ENCODE measurements around the gene SYNGR3. TPM values are rescaled to one million over a fixed set of nuclear protein-coding genes. Genes with fewer than 3 reads are reported as not detected.

Gene SYNGR3
- polyA plus RNA-seq, 1 donor from 2014 or later, result 61.0 TPM

- H3K9me3 ChIP-seq (ENCODE audit: low read length), result no peaks in the 10 kb centered on the region
- H3K9me2 ChIP-seq (ENCODE audit: insufficient read depth, low read length), result no peaks in the 10 kb centered on the region
- H3K27me3 ChIP-seq (ENCODE audit: insufficient read depth, low read depth, low read length), result no peaks in the 10 kb centered on the region
- no peak overlapping the region for H3K4me3 ChIP-seq (ENCODE audit: low read length)
- H3K36me3 ChIP-seq (ENCODE audit: insufficient read depth, low read length), result no peaks in the 10 kb centered on the region
- no peak for TF ChIP-seq EP300 (conservative IDR thresholded peaks at IDR 0.05; ENCODE audit: poor library complexity, severe bottlenecking)
- TF ChIP-seq SMC3 (conservative IDR thresholded peaks at IDR 0.05; ENCODE audit: poor library complexity), result no peak
- no peak for TF ChIP-seq EZH2 (IDR thresholded peaks at IDR 0.05; ENCODE audit: borderline replicate concordance, insufficient read depth, low read length, poor library complexity, severe bottlenecking)
- TF ChIP-seq CTCF (IDR thresholded peaks at IDR 0.05; ENCODE audit: poor library complexity, severe bottlenecking), result no peak
- no peak for TF ChIP-seq MXI1 (conservative IDR thresholded peaks at IDR 0.05; ENCODE audit: poor library complexity, severe bottlenecking)
- TF ChIP-seq REST (IDR thresholded peaks at IDR 0.05; ENCODE audit: borderline replicate concordance), result no peak
- TF ChIP-seq POLR2AphosphoS5 (IDR thresholded peaks at IDR 0.05), result no peak
- TF ChIP-seq TAF1 (IDR thresholded peaks at IDR 0.05; ENCODE audit: low read depth), result no peak
- no peak for TF ChIP-seq RAD21 (conservative IDR thresholded peaks at IDR 0.05)
- no peak overlapping the region for H3K9ac ChIP-seq (ENCODE audit: low read length)
- peaks cover 23% of the 10 kb centered on the region for H3K79me2 ChIP-seq (replicated peaks; ENCODE audit: insufficient read depth, low read length)
- H2AFZ ChIP-seq (ENCODE audit: low read depth, low read length), result no peak overlapping the region
- no peaks in the 10 kb centered on the region for H4K20me1 ChIP-seq (ENCODE audit: insufficient read depth)
- no peaks in the 10 kb centered on the region for H3F3A ChIP-seq (ENCODE audit: insufficient read depth, low read length, poor library complexity, severe bottlenecking)
- H3K27ac ChIP-seq (ENCODE audit: low read length), result no peak overlapping the region
- H3K4me2 ChIP-seq (ENCODE audit: low read length), result no peak overlapping the region
These were observed 12.8 kb downstream of the SYNGR3 start for GRCh38 chr16:2002406-2003230.

- Histone ChIP-seq H3K27me3 (ENCODE audit: insufficient read depth, low read depth, low read length) (no peaks in the 10 kb centered on the region), H2AFZ (ENCODE audit: low read depth, low read length) (no peak overlapping the region), H3K27ac (ENCODE audit: low read length) (no peak overlapping the region), H3K4me3 (ENCODE audit: low read length) (peak overlapping the region; percentile 50), H3K36me3 (ENCODE audit: insufficient read depth, low read length) (no peaks in the 10 kb centered on the region), H3K9me2 (ENCODE audit: insufficient read depth, low read length) (no peaks in the 10 kb centered on the region), H3K9ac (ENCODE audit: low read length) (no peak overlapping the region), H3K4me2 (ENCODE audit: low read length) (no peak overlapping the region), H3K9me3 (ENCODE audit: low read length) (no peaks in the 10 kb centered on the region), H4K20me1 (ENCODE audit: insufficient read depth) (peaks cover 5% of the 10 kb centered on the region), H3K79me2 (replicated peaks; ENCODE audit: insufficient read depth, low read length) (peaks cover 30% of the 10 kb centered on the region), H3F3A (ENCODE audit: insufficient read depth, low read length, poor library complexity, severe bottlenecking) (no peaks in the 10 kb centered on the region)
- TF ChIP-seq EZH2 (IDR thresholded peaks at IDR 0.05; ENCODE audit: borderline replicate concordance, insufficient read depth, low read length, poor library complexity, severe bottlenecking) (no peak), SMC3 (conservative IDR thresholded peaks at IDR 0.05; ENCODE audit: poor library complexity) (no peak), RAD21 (conservative IDR thresholded peaks at IDR 0.05) (no peak), POLR2AphosphoS5 (IDR thresholded peaks at IDR 0.05) (no peak), EP300 (conservative IDR thresholded peaks at IDR 0.05; ENCODE audit: poor library complexity, severe bottlenecking) (no peak), MXI1 (conservative IDR thresholded peaks at IDR 0.05; ENCODE audit: poor library complexity, severe bottlenecking) (no peak), REST (IDR thresholded peaks at IDR 0.05; ENCODE audit: borderline replicate concordance) (no peak), CTCF (IDR thresholded peaks at IDR 0.05; ENCODE audit: poor library complexity, severe bottlenecking) (no peak), TAF1 (IDR thresholded peaks at IDR 0.05; ENCODE audit: low read depth) (no peak)
These were observed 13.6 kb downstream of the SYNGR3 start for GRCh38 chr16:2003231-2003826.
